K562 (cell line): Measurements from ENCODE around the gene SPEM3. TPM values are rescaled to one million over a fixed set of nuclear protein-coding genes. Genes with fewer than 3 reads are reported as not detected.

ENCODE experiments used
- ATAC-seq: fragments of 200-7000 bp; cut with Tn5 transposase; 3 replicates; pipeline ENCODE4 v1.9.1; 2020; ENCODE audit warnings: moderate library complexity
- BruUV-seq: library from RNA; stranded (reverse); fragments of 400-500 nt; replicated peaks from 2 replicates; lab custom pipeline; 2021; lab: Mats Ljungman, UMichigan
- CTCF ChIA-PET: fragments of 300-600 bp; formaldehyde crosslinking; extraction: SDS; loops from one replicate; lab custom pipeline; 2021; ENCODE audit warnings: low intra/inter-chr PET ratio; lab: Yijun Ruan, JAX
- POLR2A ChIA-PET: fragments of 300-600, 350-650 bp; sonication (Branson Sonifier 250); formaldehyde crosslinking; extraction: SDS; loops from one replicate; lab custom pipeline; 2021; ENCODE audit warnings: antibody characterized with exemption, inconsistent platforms; lab: Yijun Ruan, JAX
- DNase-seq, 4 experiments: peaks; one replicate each; pipeline versions ENCODE4 v3.0.0 to v3.0.0-alpha.2; 2011 to 2018; ENCODE audit warnings: low spot score in 3 of 4, mixed read lengths in 3 of 4; ENCODE audit errors: extremely low read depth in 1 of 4
- FAIRE-seq: peaks from 2 replicates; lab custom pipeline; 2011; peaks lifted over from hg19 to GRCh38; lab: Jason Lieb, UNC
- H2AFZ ChIP-seq: 2 replicates; pipeline ENCODE4 v1.6.0; 2011; ENCODE audit warnings: low read depth, low read length, control low read depth, inconsistent platforms
- H3K27ac ChIP-seq: fragments of 200-600 bp; 3 replicates; pipeline ENCODE4 v1.8.0; 2011; ENCODE audit warnings: low read depth, mild to moderate bottlenecking, control low read depth, inconsistent platforms, low read length, moderate library complexity, mixed read lengths; ENCODE audit errors: extremely low read depth
- H3K27me3 ChIP-seq, 2 experiments: fragments of 300-600 bp in 1 of 2; 2 replicates in 1 of 2; 3 replicates in 1 of 2; pipeline versions ENCODE4 v1.6.0 to v1.8.0; 2011; ENCODE audit warnings: inconsistent platforms in 2 of 2, low read length in 2 of 2, mild to moderate bottlenecking in 1 of 2, mixed read lengths in 1 of 2, moderate library complexity in 1 of 2; ENCODE audit not compliant: control insufficient read depth in 2 of 2, insufficient read depth in 2 of 2
- H3K36me3 ChIP-seq: fragments of 300-600 bp; 3 replicates; pipeline ENCODE4 v1.8.0; 2011; ENCODE audit warnings: mild to moderate bottlenecking, low read length, inconsistent platforms; ENCODE audit not compliant: control insufficient read depth, insufficient read depth
- H3K4me1 ChIP-seq, 2 experiments: fragments of 200-600 bp in 1 of 2; replicated peaks in 1 of 2; 2 replicates in 1 of 2; 3 replicates in 1 of 2; pipeline versions ENCODE4 v1.5.1 to v1.8.0; 2011; ENCODE audit warnings: inconsistent platforms in 2 of 2, low read length in 2 of 2, mild to moderate bottlenecking in 1 of 2, mixed read lengths in 1 of 2, moderate library complexity in 1 of 2; ENCODE audit not compliant: control insufficient read depth in 2 of 2, insufficient read depth in 2 of 2
- H3K4me2 ChIP-seq: 2 replicates; pipeline ENCODE4 v1.6.1; 2011; ENCODE audit warnings: low read length, control low read depth, inconsistent platforms, mixed read lengths; ENCODE audit not compliant: insufficient read depth
- H3K4me3 ChIP-seq: fragments of 200-600 bp; sonication (generic), shearing (Covaris generic); 2 replicates; pipeline ENCODE4 v1.5.1; 2016; ENCODE audit warnings: control low read depth, inconsistent platforms
- H3K79me2 ChIP-seq: fragments of 200-600 bp; 3 replicates; pipeline ENCODE4 v1.8.0; 2011; ENCODE audit warnings: low read length, inconsistent platforms; ENCODE audit not compliant: control insufficient read depth, insufficient read depth
- H3K9ac ChIP-seq, 2 experiments: 2 replicates each; pipeline versions ENCODE4 v1.6.0 to v1.6.1; 2011; ENCODE audit warnings: low read depth in 2 of 2, low read length in 2 of 2, control low read depth in 1 of 2, inconsistent platforms in 1 of 2, mild to moderate bottlenecking in 1 of 2, mixed read lengths in 1 of 2; ENCODE audit not compliant: insufficient read depth in 1 of 2
- H3K9me1 ChIP-seq: one replicate; pipeline ENCODE4 v1.6.0; 2011; ENCODE audit warnings: inconsistent platforms, mild to moderate bottlenecking, low read length, moderate library complexity; ENCODE audit not compliant: control insufficient read depth, insufficient read depth
- H3K9me3 ChIP-seq: replicated peaks from 2 replicates; pipeline ENCODE4 v1.5.1; 2011; ENCODE audit warnings: low read depth, low read length, inconsistent platforms; ENCODE audit not compliant: control insufficient read depth, insufficient read depth
- H4K20me1 ChIP-seq: replicated peaks from 2 replicates; pipeline ENCODE4 v1.6.1; 2011; ENCODE audit warnings: low read length, inconsistent platforms, mixed read lengths; ENCODE audit not compliant: control insufficient read depth, insufficient read depth
- KHSRP ChIP-seq: fragments of 450-650 bp; IDR thresholded peaks from 2 replicates; pipeline ENCODE4 v1.6.1; 2017
- ZBTB33 ChIP-seq: sonication (generic); formaldehyde crosslinking; IDR thresholded peaks from 2 replicates; pipeline ENCODE4 v1.8.1; 2023; ENCODE audit warnings: mild to moderate bottlenecking, missing genetic modification reagents
- WGBS: fragments of 100-300 bp; shearing (Covaris generic); methylation state at CpG from one replicate; pipeline ENCODE4 v1.1.6; 2016; ENCODE audit warnings: low coverage, mixed read lengths; ENCODE audit not compliant: insufficient coverage; ENCODE audit errors: missing lambda C conversion rate; 5-methylcytosine and 5-hydroxymethylcytosine counted together
- in situ Hi-C: fragments of 300-500 bp; cut with MboI; formaldehyde crosslinking; loops from 4 replicates; pipeline ENCODE4 v1.15.0; 2018; ENCODE audit warnings: inconsistent platforms, mixed read lengths
- intact Hi-C: fragments of 100-400 bp; cut with micrococcal nuclease; formaldehyde crosslinking; loops from 2 replicates; pipeline ENCODE4 v1.14.2; 2022
- polyA plus RNA-seq, 8 experiments: library from polyadenylated mRNA; depleted of rRNA in 4 of 8; stranded (reverse) in 5 of 8; unstranded in 3 of 8; fragments of >200 nt; fragmentation: Nextera tagmentation in 2 of 8; fragmentation: Illumina TruSeq in 1 of 8; extraction: Ambion mirVana in 2 of 8; extraction: Trizol in 1 of 8; gene quantifications; 2 replicates each; pipeline versions ENCODE4 v1.2.1 to v1.2.3, GENCODE V29; 2011 to 2014; ENCODE audit warnings: inconsistent platforms in 1 of 8, missing spikeins in 1 of 8
- total RNA-seq, 7 experiments: library from RNA; depleted of rRNA in 6 of 7; stranded (reverse); fragments of >200 nt in 6 of 7; fragmentation: Illumina TruSeq in 2 of 7; extraction: Trizol in 2 of 7; gene quantifications; 2 replicates each; pipeline versions ENCODE4 v1.2.1 to v1.2.3, GENCODE V29; 2011 to 2021; ENCODE audit warnings: low replicate concordance in 1 of 7

The SPEM3 gene
- total and polyA plus RNA-seq, 9 of the 15 experiments (the other 6 are each of a cell fraction or from before 2014, with no cell fraction given), result not detected

GRCh38 chr17:7426203-7426863 lies 2.3 kb upstream of the SPEM3 start:
- Histone ChIP-seq H3K27me3 (no peaks in the 10 kb centered on the region), H3K4me1 (peaks cover 0 to 14% of the 10 kb centered on the region in 2 experiments; a peak in 2 of 5 replicates), H3K9me3 (no peaks in the 10 kb centered on the region), H3K9me1 (no peaks in the 10 kb centered on the region), H3K79me2 (no peaks in the 10 kb centered on the region), H2AFZ (no peak overlapping the region), H3K36me3 (no peaks in the 10 kb centered on the region), H3K4me3 (no peak overlapping the region), H3K9ac (peak overlapping the region in 1 of 2 experiments; percentile 17; a peak in 1 of 4 replicates), H4K20me1 (no peaks in the 10 kb centered on the region), H3K4me2 (no peak overlapping the region), H3K27ac (no peak overlapping the region)
- TF ChIP-seq ZBTB33 (peak; percentile 49; the same call in 1 of the 2 replicates), KHSRP (no peak)
- WGBS, result 56% methylated on average over 14 of the region's 33 CpGs
- ATAC-seq (no peak), FAIRE-seq (no peak), DNase-seq (no peak)
- POLR2A ChIA-PET, result interaction anchor here (1.8 kb wide), 1 partner anchor 9 kb away, joined by 8 read pairs; the partner anchor contains the start of gene TMEM102
- BruUV-seq, result no TSS peak
- intact Hi-C loops (no loop called here), in situ Hi-C loops (no loop called here)
- CTCF ChIA-PET, result no interaction called here
